Activated T-helper 2 cell treated with anti-CD3 and anti-CD28 coated beads, Interferon-gamma antibody, Interleukin-2, Interleukin-4, amounts not matched to agents 10 μg/mL and 5 μg/mL and 100 μg/mL, durations not matched to agents 14 hours and 24 hours and 36 hours (primary cell): ENCODE data around the gene TCF4. TPM values are rescaled to one million over a fixed set of nuclear protein-coding genes. Genes with fewer than 3 reads are reported as not detected.

Source experiments
- DNase-seq: peaks from one replicate; pipeline ENCODE4 v3.0.0; 2021; ENCODE audit warnings: low spot score
- H3K27ac Mint-ChIP-seq: one replicate; pipeline ENCODE4 v1.8.0; 2021; ENCODE audit warnings: mixed read lengths
- H3K27me3 Mint-ChIP-seq: one replicate; pipeline ENCODE4 v1.8.0; 2021; ENCODE audit warnings: low read depth, mixed read lengths
- H3K36me3 Mint-ChIP-seq: one replicate; pipeline ENCODE4 v1.8.0; 2021; ENCODE audit warnings: low read depth, mixed read lengths
- H3K4me1 Mint-ChIP-seq: one replicate; pipeline ENCODE4 v1.8.0; 2021; ENCODE audit warnings: low read depth, mixed read lengths
- H3K4me3 Mint-ChIP-seq: one replicate; pipeline ENCODE4 v1.8.0; 2021; ENCODE audit warnings: low read depth, mild to moderate bottlenecking, moderate library complexity, mixed read lengths
- H3K9me3 Mint-ChIP-seq: one replicate; pipeline ENCODE4 v1.8.0; 2021; ENCODE audit warnings: mixed read lengths
- intact Hi-C: fragments of 100-400 bp; cut with micrococcal nuclease; formaldehyde crosslinking; loops from one replicate; pipeline ENCODE4 v1.15.1; 2023
- total RNA-seq: library from RNA; stranded (reverse); gene quantifications from 2 replicates; pipeline ENCODE4 v1.2.3, GENCODE V29; 2022

The TCF4 gene
- total RNA-seq, 1 donor from 2014 or later: 5.5 TPM

- no peak for DNase-seq
- no peak overlapping the region for H3K27ac Mint-ChIP-seq
- intact Hi-C loops: no loop called here
- H3K4me3 Mint-ChIP-seq: no peak overlapping the region
- H3K36me3 Mint-ChIP-seq: no peaks in the 10 kb centered on the region
- H3K4me1 Mint-ChIP-seq: no peaks in the 10 kb centered on the region
- H3K27me3 Mint-ChIP-seq: peaks cover 4% of the 10 kb centered on the region
- H3K9me3 Mint-ChIP-seq: no peaks in the 10 kb centered on the region
Measured at GRCh38 chr18:55224086-55224625, 363.8 kb downstream of the TCF4 start.

GRCh38 chr18:55221622-55222021 lies 366.4 kb downstream of the TCF4 start:
- Mint-ChIP-seq H3K4me3 (no peak overlapping the region), H3K36me3 (no peaks in the 10 kb centered on the region), H3K4me1 (no peaks in the 10 kb centered on the region), H3K27me3 (peaks cover 5% of the 10 kb centered on the region), H3K9me3 (no peaks in the 10 kb centered on the region), H3K27ac (no peak overlapping the region)
- DNase-seq: no peak
- intact Hi-C loops: no loop called here

GRCh38 chr18:55220523-55220922 lies 367.5 kb downstream of the TCF4 start:
- Mint-ChIP-seq H3K27ac (no peak overlapping the region), H3K36me3 (no peaks in the 10 kb centered on the region), H3K4me1 (no peaks in the 10 kb centered on the region), H3K4me3 (no peak overlapping the region), H3K27me3 (peaks cover 5% of the 10 kb centered on the region), H3K9me3 (no peaks in the 10 kb centered on the region)
- no peak for DNase-seq
- intact Hi-C loops: no loop called here

- no peaks in the 10 kb centered on the region for H3K36me3 Mint-ChIP-seq
- H3K27ac Mint-ChIP-seq: no peak overlapping the region
- intact Hi-C loops: no loop called here
- no peaks in the 10 kb centered on the region for H3K4me1 Mint-ChIP-seq
- H3K9me3 Mint-ChIP-seq: no peaks in the 10 kb centered on the region
- H3K4me3 Mint-ChIP-seq: no peak overlapping the region
- no peak for DNase-seq
- peaks cover 5% of the 10 kb centered on the region for H3K27me3 Mint-ChIP-seq
Measured at GRCh38 chr18:55219823-55220222, 368.2 kb downstream of the TCF4 start.

GRCh38 chr18:55219059-55219458 lies 368.9 kb downstream of the TCF4 start:
- DNase-seq: no peak
- Mint-ChIP-seq H3K9me3 (no peaks in the 10 kb centered on the region), H3K36me3 (no peaks in the 10 kb centered on the region), H3K27ac (no peak overlapping the region), H3K4me1 (no peaks in the 10 kb centered on the region), H3K27me3 (peaks cover 5% of the 10 kb centered on the region), H3K4me3 (no peak overlapping the region)
- intact Hi-C loops: no loop called here

GRCh38 chr18:55214969-55215368 lies 373.0 kb downstream of the TCF4 start:
- Mint-ChIP-seq H3K4me3 (no peak overlapping the region), H3K4me1 (no peaks in the 10 kb centered on the region), H3K27me3 (peaks cover 5% of the 10 kb centered on the region), H3K36me3 (no peaks in the 10 kb centered on the region), H3K27ac (no peak overlapping the region), H3K9me3 (no peaks in the 10 kb centered on the region)
- intact Hi-C loops: no loop called here
- no peak for DNase-seq

- DNase-seq: no peak
- Mint-ChIP-seq H3K27ac (no peak overlapping the region), H3K4me1 (no peaks in the 10 kb centered on the region), H3K4me3 (no peak overlapping the region), H3K27me3 (peaks cover 5% of the 10 kb centered on the region), H3K9me3 (no peaks in the 10 kb centered on the region), H3K36me3 (no peaks in the 10 kb centered on the region)
- intact Hi-C loops: no loop called here
Measured at GRCh38 chr18:55214534-55214933, 373.5 kb downstream of the TCF4 start.

GRCh38 chr18:55213586-55213985 lies 374.4 kb downstream of the TCF4 start:
- Mint-ChIP-seq H3K36me3 (no peaks in the 10 kb centered on the region), H3K27me3 (no peaks in the 10 kb centered on the region), H3K4me3 (no peak overlapping the region), H3K9me3 (no peaks in the 10 kb centered on the region), H3K4me1 (no peaks in the 10 kb centered on the region), H3K27ac (no peak overlapping the region)
- no peak for DNase-seq
- intact Hi-C loops: no loop called here

GRCh38 chr18:55206927-55207326 lies 381.1 kb downstream of the TCF4 start:
- Mint-ChIP-seq H3K27ac (no peak overlapping the region), H3K36me3 (no peaks in the 10 kb centered on the region), H3K27me3 (no peaks in the 10 kb centered on the region), H3K4me3 (no peak overlapping the region), H3K4me1 (no peaks in the 10 kb centered on the region), H3K9me3 (no peaks in the 10 kb centered on the region)
- intact Hi-C loops: no loop called here
- DNase-seq: no peak

GRCh38 chr18:55202232-55202917 lies 385.6 kb downstream of the TCF4 start:
- no peaks in the 10 kb centered on the region for H3K4me1 Mint-ChIP-seq
- intact Hi-C loops: no loop called here
- no peaks in the 10 kb centered on the region for H3K36me3 Mint-ChIP-seq
- no peak for DNase-seq
- no peaks in the 10 kb centered on the region for H3K9me3 Mint-ChIP-seq
- H3K4me3 Mint-ChIP-seq: no peak overlapping the region
- H3K27me3 Mint-ChIP-seq: no peaks in the 10 kb centered on the region
- H3K27ac Mint-ChIP-seq: no peak overlapping the region

- intact Hi-C loops: no loop called here
- no peak for DNase-seq
- Mint-ChIP-seq H3K27ac (no peak overlapping the region), H3K36me3 (no peaks in the 10 kb centered on the region), H3K4me1 (no peaks in the 10 kb centered on the region), H3K4me3 (no peak overlapping the region), H3K27me3 (no peaks in the 10 kb centered on the region), H3K9me3 (no peaks in the 10 kb centered on the region)
Measured at GRCh38 chr18:55199291-55199963, 388.6 kb downstream of the TCF4 start.

GRCh38 chr18:55195863-55196262 lies 392.1 kb downstream of the TCF4 start:
- no peak for DNase-seq
- Mint-ChIP-seq H3K27ac (no peak overlapping the region), H3K4me3 (no peak overlapping the region), H3K27me3 (no peaks in the 10 kb centered on the region), H3K36me3 (no peaks in the 10 kb centered on the region), H3K4me1 (no peaks in the 10 kb centered on the region), H3K9me3 (no peaks in the 10 kb centered on the region)
- intact Hi-C loops: no loop called here

GRCh38 chr18:55189972-55190371 lies 398.0 kb downstream of the TCF4 start:
- intact Hi-C loops: no loop called here
- H3K27me3 Mint-ChIP-seq: no peaks in the 10 kb centered on the region
- DNase-seq: no peak
- no peak overlapping the region for H3K27ac Mint-ChIP-seq
- H3K9me3 Mint-ChIP-seq: no peaks in the 10 kb centered on the region
- no peaks in the 10 kb centered on the region for H3K36me3 Mint-ChIP-seq
- H3K4me1 Mint-ChIP-seq: no peaks in the 10 kb centered on the region
- H3K4me3 Mint-ChIP-seq: no peak overlapping the region
